HG02970 (cell line): ENCODE measurements around the gene DYNLT2B.
A peak's percentile ranks its signal among the peaks of the same experiment; 100 is the strongest.
"Not testable (repeated sequence)": the region's sequence is repeated elsewhere in the genome, so short reads cannot be mapped to it uniquely, and the experiment has no call there.

Source experiments
- ATAC-seq: cut with Tn5 transposase; IDR thresholded peaks from one replicate; pipeline ENCODE4 v1.9.1; 2021; ENCODE audit warnings: mild to moderate bottlenecking, moderate library complexity, moderate number of reproducible peaks; ENCODE audit not compliant: unreplicated experiment, low FRiP score

The DYNLT2B gene

GRCh38 chr3:196274585-196274984, 43.5 kb downstream of the DYNLT2B start:
- ATAC-seq, result peak; percentile 60

- ATAC-seq, result no peak
Observed at GRCh38 chr3:196273655-196274054, 44.4 kb downstream of the DYNLT2B start.

GRCh38 chr3:196272826-196273225, 45.2 kb downstream of the DYNLT2B start:
- ATAC-seq, result no peak

GRCh38 chr3:196270499-196270898, 47.5 kb downstream of the DYNLT2B start:
- ATAC-seq, result no peak

GRCh38 chr3:196268284-196269163, 49.5 kb downstream of the DYNLT2B start:
- ATAC-seq, result no peak

- no peak for ATAC-seq
Observed at GRCh38 chr3:196263819-196264218, 54.2 kb downstream of the DYNLT2B start.

- ATAC-seq, result no peak
Observed at GRCh38 chr3:196260784-196261183, 57.3 kb downstream of the DYNLT2B start.

- no peak for ATAC-seq
Observed at GRCh38 chr3:196255776-196256175, 62.3 kb downstream of the DYNLT2B start.

GRCh38 chr3:196254376-196255283, 63.4 kb downstream of the DYNLT2B start:
- ATAC-seq, result no peak

GRCh38 chr3:196251918-196252317, 66.1 kb downstream of the DYNLT2B start:
- ATAC-seq, result no peak

- ATAC-seq, result no peak
Observed at GRCh38 chr3:196246612-196247308, 71.3 kb downstream of the DYNLT2B start.

GRCh38 chr3:196244166-196244565, 73.9 kb downstream of the DYNLT2B start:
- ATAC-seq, result not testable (repeated sequence)

GRCh38 chr3:196241704-196242103, 76.3 kb downstream of the DYNLT2B start:
- ATAC-seq, result no peak
